Midbrain (tissue), 1 donor: ENCODE data around the gene TRNP1.
"Not testable (repeated sequence)": the region's sequence is repeated elsewhere in the genome, so short reads cannot be mapped to it uniquely, and the experiment has no call there.

ENCODE experiments used
- DNase-seq: peaks from one replicate; lab custom pipeline; 2025; lab: John Stamatoyannopoulos, UW

Gene TRNP1

DNA sequence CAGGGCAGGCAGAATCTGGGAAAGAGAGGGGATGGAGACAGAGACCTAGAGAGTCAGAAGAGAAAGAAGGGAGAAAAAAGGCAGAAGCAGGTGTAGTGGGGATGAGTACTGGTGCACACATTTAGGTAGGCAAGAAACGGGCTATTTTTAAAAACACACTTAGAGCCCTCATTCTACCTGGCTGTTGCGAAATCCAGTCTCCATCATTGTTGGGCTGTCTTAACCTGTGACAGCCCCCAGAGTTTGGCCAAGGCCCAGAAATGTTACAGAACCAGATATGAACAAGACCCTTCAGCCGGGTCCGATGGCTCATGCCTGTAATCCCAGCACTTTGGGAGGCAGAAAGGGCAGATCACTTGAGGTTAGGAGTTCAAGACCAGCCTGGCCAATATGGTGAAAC is 20.7 kb upstream of the TRNP1 start:
- no peak for DNase-seq

DNA sequence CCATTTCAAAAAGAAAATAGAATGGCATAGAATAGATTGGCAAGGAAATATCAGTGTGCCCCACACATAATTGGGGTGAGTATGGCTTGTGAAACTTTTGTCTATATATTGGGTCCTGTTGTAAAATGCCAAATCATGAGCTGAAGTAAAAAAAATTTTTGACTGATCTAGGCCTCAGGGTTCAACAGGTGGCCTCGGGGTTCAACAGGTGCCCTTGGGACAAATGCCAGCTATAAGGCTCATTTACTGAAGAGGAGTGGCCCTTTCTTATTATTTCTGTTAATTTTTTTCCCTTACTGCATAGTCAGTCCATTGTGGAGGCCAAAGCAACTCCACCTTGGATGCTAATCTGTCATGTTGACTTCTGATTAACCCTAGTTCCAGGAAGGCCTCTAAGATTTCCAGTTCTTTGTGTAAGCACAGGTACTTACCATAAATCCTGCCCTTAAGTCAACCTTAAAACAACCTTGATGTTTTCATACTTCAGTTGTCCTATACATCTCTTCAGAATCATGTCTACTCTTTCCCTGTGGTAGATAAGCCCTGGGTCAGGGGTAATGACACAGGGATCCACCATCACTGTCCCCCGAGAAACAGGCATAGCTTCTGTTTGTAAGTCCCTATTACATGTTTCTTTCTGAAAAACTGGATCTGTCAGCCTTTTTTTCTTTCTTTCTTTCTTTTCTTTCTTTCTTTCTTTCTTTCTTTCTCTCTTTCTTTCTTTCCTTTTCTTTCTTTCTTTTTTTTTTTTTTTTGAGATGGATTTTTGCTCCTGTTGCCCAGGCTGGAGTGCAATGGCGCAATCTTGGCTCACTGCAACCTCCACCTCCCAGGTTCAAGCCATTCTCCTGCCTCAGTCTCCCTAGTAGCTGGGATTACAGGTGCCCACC is 16.6 kb upstream of the TRNP1 start:
- DNase-seq = no peak

DNA sequence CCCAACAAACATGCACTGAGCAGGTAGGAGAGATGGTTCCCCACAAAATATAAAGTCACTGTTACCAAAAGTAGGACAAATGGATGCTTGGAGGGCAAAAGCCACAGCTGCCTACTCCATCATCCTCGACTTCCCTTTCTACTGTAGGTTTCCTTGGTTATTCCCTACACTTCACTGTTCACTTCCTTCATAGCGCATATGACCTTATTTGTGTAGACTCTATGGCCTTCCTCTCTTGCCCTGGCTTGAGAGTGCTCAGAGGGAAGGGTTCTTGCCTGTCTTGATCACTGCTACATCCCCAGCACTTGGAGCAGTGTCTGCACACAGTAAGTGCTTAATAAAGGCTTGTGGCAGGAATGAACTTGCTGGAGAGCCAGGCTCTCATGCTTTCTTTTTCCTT is 14.6 kb upstream of the TRNP1 start:
- no peak for DNase-seq

DNA sequence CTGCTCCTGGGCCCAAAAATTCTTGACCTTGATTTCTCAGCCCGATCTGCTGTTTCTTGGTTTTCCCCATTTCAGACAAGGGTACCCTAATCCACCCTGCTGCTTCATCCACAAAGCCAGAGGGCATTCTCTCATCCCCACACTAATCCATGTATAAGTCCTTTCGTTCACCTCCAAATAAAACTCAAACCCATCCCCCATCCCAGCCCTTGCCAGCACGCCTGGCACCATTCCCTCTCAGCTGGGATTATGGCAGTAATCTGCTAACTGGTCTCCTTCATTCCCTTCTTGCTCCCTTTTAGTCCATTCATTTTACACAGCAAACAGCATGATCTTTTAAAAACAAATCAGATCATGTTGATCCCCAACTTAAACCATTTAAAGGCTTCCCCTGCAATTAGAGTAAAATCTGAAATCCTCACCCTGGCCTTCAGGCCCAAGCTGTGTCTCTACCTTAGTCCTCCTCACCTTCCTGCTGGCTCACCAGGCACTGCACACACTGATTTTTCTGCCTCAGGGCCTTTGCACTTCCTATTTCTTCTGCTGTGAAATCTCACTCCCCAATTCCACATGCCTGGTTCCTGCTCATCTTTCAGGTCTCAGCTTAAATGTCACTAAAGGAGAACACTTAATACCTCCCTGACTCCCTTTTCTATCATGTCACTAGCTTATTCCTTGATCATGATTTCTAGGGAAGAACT is 12.2 kb upstream of the TRNP1 start:
- DNase-seq = no peak

DNA sequence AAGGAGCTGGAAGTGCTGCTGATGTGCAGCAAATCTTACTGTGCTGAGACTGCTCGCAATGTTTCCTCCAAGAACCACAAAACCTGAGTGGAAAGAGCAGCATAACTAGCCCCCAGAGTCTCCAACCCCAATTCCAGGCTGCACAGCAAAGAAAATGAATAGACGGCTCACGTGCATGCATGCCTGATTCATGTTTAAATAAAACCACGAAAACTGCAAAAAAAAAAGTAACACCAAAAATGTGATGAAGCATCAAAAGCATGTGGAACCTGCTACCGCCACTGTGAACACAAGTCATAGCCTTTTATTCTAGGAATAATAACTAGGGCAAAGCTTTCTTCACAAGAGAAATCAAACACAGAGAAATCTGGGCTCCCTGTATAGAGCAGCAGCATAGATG is 9.6 kb upstream of the TRNP1 start:
- DNase-seq = no peak

DNA sequence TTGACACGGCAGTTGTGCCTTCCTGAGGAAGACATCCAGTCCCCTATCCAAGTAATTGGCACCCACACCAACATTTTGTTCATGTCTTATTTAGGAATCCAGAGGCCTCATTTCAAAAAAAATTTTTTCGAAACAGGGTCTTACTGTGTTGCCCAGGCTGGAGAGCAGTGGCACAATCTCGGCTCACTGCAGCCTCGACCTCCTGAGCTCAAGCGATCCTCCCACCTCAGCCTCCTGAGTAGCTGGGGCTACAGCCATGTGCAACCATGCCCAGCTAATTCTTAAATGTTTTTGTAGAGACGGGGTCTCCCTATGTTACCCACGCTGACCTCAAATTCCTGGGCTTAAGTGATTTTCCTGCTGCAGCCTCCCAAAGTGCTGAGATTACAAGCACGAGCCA is 9.2 kb upstream of the TRNP1 start:
- DNase-seq = no peak

DNA sequence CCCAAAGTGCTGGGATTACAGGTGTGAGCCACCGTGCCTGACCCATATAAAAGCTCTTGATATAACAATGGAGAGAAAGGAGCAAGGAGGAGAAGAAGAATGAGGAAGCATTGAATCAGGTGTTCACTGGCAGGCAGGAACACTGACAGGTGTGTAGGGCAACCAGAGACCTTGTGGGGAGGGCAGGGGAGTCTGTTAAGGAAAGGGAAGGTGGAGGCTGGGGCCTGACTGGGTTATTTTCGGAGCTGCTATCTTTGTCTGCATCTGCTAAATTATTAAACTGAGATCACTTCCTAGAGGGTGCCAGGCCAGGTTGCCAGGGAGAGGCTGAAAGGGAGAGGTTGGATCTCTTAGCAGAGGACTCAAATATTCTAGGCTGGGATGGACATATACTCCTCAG is 6.8 kb upstream of the TRNP1 start:
- DNase-seq = no peak

DNA sequence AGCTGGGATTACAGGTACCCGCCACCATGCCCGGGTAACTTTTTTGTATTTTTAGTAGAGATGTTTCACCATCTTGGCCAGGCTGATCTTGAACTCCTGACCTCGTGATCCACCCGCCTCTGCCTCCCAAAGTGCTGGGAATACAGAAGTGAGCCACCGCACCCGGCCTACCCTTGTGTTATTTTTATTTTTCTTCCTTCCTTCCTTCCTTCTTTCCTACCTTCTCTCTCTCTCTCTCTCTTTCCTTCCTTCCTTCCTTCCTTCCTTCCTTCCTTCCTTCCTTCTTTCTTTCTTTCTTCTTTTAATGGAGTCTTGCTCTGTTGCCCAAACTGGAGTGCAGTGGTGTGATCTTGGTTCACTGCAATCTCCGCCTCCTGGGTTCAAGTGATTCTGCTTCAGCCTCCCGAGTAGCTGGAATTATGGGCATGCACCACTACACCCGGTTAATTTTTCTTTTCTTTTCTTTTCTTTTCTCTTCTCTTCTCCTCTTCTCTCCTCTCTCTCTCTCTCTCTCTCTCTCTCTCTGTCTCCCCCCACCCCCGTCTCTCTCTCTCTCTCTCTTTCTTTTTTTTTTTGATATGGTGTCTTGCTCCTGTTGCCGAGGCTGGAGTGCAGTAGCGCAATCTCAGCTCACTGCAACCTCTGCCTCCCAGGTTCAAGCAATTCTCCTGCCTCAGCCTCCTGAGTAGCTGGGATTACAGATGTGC is 3.9 kb upstream of the TRNP1 start:
- not testable (repeated sequence) for DNase-seq

DNA sequence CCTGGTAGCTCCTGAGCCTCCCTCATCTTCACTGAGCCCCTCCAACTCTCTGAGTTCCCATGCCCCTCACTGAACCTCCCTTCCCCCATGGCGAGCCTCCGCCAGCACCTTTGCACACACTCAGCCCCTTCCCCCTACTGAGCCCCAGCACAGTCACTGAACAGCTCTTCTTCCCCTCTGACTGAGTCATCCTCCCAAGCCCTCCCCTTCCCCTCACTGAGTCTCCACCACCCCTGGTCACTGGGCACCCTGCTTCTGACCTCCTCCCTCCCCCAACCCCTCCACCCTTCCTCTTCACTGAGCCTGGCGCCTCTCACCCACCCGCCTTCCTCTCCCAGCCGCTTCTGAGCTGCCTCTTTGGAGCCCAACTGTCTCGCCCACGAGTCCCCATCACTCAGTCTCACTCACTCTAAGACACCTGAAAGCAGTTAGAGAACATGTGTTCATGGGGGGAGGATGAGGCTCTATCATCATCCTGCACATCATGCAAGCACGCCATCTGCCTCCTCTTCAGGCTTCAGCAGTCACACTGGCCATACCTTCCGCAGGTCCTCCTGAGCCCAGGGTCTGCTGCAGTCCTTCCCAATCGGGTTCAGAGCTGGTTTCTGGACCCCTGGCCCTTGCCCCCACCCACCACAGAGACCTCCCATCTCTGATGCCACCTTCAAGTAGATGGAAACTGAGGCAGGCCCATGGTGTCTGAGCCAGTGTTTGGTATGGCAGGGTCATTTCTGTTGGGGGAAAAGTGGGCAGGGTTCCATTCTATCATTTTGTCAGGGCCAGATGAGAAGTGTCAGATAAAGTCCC is 2.0 kb upstream of the TRNP1 start:
- no peak for DNase-seq

DNA sequence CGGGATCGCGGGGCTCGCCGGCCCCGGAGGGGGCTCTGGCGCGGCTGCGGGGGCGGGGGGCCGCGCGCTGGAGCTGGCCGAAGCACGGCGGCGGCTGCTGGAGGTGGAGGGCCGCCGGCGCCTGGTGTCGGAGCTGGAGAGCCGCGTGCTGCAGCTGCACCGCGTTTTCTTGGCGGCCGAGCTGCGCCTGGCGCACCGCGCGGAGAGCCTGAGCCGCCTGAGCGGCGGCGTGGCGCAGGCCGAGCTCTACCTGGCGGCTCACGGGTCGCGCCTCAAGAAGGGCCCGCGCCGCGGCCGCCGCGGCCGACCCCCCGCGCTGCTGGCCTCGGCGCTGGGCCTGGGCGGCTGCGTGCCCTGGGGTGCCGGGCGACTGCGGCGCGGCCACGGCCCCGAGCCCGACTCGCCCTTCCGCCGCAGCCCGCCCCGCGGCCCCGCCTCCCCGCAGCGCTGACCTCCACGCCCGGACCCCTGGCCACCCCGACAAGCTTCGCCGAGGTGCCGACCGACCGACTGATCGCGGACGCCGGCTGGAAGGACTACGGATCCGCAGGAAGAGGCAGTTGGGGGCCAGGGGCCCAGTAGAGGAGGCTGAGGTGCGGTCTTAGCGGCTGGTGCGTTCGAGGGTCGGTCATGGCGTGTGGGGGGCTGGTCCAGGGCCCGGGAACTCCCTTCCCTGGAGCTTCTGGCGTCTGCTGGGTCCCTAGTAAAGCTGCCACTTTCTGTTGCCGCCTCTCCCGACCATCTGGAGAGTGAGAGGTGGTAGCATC is 711 bp downstream of the TRNP1 start:
- DNase-seq = no peak

DNA sequence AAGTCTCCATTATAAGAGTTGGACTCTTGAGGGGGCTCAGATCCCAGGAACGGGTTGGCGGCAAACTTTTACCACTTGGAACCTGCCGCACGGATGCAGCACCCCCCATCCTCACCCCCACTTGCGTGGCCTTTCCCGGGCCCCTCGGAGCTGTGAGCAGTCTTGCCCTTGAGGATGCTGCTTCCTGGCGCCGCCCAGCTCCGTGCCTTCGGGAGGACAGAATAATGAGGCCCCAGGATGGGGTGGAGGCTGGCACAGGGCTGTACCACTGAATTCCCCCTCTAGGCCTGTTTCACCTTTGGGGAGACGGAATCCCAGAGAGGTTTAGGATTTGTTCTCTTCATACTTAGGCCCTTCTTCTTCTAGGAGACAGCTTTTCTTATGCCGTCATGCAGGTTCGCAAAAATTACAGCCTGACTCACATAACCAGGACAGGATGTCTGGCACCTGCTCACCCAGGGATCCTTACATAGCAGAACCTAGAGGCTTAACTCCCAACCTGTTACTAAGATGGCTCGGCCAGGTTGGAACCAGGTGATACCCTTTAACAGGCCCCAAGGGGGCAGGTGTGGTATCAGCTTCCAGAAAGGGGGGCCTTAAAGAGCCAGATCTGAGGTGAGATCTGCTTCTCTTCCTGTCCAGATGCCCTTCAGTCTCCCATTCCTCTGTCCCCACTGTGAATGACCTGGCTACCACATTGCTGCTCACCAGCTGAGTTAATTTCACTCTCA is 1.5 kb downstream of the TRNP1 start:
- DNase-seq = no peak

DNA sequence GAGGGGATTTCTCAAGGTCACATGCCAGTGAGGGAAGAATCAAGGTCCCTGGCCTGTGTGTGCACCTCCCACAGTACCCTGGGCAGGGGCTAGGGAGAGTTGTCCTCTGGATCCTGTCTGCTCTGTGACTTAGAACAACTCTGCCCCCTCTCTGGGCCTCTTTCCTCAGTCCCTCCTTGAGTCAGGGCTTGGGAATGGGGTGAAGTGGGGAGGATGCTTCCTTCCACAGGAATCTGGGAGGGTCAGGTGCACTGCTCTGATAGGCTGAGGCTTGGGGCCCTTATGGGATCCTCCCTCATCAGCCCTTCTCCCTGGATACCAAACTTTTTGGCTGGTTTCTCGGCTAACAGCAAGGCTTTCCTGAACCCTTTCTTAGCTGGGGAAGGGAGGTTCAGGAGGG is 2.5 kb downstream of the TRNP1 start:
- DNase-seq = no peak

DNA sequence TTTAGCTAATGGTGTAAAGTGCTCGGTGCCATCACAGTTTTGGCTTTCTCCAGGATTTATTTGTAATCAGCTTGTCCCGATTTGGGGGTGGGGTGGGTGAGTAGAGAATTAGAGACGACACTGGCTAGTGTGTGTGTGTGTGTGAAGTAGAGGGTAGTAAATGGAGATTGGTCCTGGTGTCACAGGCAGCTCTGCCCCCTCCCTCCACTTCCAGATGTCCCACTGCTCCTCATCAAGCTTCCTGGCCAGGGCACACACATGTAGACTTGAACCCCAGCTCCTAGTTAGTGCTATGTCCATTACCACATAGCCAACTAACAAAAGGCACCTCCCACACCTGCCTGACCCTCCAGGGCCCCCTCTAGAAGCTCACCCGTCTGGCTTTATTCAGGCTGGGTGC is 3.2 kb downstream of the TRNP1 start:
- no peak for DNase-seq

DNA sequence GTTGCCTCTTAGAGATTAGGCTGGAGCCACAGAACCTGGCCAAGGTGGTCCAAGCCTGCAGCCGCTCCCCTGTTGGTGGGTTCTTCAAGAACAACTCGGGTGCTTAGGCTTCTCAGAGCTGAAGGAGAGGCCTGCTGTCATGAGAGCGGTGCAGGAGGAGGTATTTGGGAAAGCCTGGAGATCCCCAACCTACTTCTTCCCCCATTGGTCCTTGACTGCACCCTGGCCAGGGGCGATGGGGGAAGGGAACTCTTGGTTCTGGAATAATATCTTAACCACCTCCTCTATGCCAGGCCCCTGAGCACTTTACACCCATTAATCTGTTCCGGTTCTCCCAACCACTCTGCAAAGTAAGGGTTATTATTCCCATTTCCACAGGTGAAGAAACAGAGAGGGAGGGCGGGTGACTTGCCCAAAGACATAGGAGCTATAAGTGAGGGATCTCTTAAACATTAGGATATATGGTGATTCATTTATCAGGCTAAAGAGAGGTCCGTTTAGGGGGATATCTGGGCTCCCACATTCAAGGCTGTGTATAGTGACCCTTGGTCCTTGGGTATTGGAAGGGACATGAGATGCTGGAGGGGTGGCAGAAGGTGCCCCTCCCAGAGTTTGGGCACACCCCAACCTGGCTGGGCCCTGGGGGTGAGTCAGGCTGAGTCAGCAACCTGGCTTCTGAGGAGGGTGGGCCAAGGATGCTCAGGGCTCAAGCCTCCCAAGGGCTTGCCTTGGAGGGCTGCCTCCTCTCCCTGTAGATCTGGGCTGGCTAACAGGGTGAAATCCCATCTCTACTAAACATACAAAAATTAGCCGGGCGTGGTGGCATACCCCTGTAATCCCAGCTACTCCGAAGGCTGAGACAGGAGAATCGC is 5.2 kb downstream of the TRNP1 start:
- DNase-seq = no peak

DNA sequence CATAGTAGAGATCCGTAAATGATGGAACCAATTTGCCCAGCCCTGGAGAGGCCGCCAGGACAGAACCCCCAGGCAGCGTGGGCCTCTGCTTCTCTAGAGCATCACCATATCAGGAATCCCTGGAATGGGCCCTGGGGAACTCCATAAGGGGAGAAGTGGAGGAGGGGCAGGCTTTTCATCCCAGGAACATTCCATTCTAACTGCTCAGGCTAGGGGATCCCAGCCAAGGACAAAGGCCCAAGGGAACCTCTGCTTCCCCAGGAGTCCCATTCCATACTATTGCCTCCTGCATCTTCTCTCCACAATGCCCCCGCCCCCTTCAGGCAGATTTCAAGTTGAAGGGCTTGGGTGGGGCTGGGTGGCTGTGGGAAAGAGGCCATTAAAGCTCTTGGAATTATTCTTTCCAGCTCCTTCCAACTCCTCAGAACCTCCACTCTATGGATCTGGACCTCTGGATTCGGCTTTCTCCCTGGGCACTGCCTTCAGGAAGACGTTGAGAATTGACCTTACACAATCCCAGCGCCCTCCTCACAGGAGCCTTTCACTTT is 6.0 kb downstream of the TRNP1 start:
- DNase-seq = no peak

DNA sequence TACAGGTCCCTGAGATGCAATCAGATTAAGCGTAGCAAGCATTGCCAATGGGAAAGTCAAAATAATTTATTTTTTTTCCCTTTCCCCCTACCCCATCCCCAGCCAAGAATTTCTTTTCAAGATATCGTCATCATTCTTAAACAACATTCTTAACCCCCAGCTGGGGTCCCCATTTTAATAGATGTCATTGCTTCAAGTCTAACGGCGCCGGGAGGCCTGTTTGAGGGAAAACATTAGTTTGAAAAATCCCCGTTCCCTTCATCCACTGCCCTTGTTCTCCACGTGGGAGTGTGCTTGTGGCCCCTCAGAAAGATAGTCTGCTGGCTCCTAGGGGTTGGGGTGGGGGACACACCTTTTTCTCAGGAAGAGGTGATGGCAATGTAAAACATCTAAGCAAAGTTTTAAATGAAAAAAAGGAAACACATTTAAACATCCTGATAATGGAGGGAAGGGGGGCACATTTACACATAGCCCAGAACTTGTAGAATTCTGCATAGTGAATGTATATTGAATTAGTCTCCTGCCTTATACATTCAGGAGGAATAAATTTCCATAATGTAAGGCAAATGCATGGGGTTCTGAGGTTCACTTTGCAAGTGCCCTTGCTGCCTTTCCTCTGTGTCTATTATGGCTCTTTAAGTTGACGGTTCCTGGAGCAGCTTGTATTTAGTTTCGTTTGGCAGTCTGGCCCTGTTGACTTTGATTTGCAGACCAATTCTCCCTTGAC is 6.8 kb downstream of the TRNP1 start:
- no peak for DNase-seq

DNA sequence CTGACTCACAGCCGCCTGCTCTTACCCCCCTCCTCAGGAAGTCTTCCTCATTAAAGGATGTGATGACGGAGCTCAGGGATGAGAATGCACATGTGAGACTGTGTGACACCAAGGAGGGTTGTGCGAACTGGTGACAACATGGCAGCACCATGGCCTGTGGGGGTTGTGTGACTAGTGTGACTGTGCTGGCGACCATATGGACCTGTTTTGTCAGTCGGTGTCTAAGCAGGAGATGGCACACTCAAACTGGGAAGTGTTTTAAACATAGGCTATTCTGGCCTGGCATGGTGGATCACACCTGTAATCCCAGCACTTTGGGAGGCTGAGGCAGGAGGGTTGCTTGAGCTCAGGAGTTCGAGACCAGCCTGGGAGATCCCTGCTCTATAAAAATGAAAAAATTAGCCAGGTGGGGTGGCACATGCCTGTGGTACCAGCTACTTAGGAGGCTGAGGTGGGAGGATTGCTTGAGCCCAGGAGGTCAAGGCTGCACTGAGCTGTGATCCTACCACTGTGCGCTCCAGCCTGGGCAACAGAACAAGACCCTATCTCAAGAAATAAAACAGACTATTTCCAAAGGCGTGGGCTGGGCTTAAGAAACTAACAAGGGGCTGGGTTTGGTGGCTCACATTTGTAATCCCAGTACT is 7.4 kb downstream of the TRNP1 start:
- DNase-seq = no peak
